ENCODE results near the gene UXS1. TPM values are rescaled to one million over a fixed set of nuclear protein-coding genes. Genes with fewer than 3 reads are reported as not detected.

UXS1 gene
- 45.5 and 50.8 TPM in 2 replicates for total RNA-seq

GRCh38 chr2:106193977-106194778 lies at the start of gene UXS1:
UXS1 (minus strand) TSS chr2:106194301; CDS start chr2:106194241, 60 bp downstream.

All from smooth muscle cell of the pulmonary artery (primary cell).